T-helper 2 cell (primary cell): Measurements from ENCODE around the gene AREG.

Experiments used
- DNase-seq, 5 experiments: peaks; one replicate each; pipeline versions ENCODE4 v3.0.0 to v3.0.0-alpha.2; 2012 to 2022

AREG gene

DNA sequence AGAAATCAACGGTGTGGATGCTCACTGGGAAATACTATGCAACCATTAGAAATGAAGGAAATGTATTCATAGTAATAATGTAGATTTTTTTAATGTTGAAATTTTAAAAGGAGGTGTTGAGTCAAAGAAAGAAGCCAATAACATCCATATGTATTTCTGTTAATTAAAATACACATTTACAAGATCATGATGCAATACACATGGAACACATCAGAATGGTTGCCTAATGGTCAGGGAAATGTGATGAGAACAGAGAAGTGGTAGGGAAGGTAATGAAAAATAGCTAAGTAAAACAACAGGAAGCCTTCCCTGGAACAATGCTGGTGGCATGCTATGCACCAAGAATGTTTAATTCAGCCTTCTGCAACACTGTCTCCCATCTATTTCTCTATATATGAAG, 18.2 kb downstream of the AREG start:
- DNase-seq = no peak

DNA sequence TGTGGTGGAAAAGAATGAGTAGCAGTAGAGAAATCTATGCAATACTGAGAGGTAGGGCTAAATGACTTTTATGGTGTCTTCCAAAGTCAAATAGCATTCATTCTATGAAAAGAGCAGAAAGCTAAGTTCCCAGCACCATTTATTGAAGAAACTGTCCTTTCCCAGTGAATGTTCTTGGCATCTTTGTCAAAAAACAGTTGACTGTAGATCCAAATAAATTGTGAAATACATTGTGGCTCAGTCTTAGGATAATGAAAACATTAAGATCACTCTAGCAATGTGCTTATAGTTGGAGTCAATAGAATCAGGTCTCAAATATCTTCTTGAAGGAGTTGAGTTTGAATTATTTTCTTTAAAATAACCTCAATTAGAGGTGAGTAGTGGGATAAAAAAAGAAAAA, 19.4 kb downstream of the AREG start:
- DNase-seq = no peak

DNA sequence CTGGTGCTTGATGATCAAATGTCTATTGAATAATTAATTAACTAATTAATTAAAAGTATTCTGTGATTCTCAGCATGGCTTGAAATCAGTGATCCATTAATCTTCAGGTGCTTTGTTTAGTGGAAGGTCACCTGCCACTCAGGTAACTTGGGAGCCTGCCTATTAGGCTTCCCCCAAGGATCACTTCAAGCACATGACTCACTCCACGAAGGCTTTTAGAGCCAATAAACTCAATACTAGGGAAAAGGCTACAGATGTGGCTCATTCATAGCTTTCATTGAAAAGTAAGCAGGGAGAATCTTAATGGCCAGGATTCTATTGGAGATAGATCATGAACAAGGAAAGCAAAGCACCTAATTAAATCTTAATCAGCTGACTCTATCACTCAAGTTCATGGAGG, 21.3 kb downstream of the AREG start:
- no peak for DNase-seq

DNA sequence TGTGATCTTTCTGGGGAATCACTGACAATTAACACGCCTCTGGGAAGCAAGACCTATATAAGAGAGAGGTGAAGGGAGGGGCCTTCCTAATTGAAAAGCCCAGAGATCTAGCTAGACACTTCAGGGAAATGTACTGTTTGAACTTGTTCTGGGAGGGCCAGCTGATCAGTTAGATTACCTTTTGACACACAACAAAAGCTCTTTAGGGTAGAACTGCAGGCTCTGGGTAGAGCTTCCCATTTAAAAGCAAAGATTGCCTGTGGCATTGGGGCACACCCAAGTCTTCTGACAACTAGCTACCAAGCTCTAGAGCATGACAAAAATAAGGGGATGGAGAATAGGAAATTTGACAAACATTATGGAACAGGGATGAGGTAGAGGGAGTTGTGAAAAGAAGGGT, 26.3 kb downstream of the AREG start:
- DNase-seq = no peak

DNA sequence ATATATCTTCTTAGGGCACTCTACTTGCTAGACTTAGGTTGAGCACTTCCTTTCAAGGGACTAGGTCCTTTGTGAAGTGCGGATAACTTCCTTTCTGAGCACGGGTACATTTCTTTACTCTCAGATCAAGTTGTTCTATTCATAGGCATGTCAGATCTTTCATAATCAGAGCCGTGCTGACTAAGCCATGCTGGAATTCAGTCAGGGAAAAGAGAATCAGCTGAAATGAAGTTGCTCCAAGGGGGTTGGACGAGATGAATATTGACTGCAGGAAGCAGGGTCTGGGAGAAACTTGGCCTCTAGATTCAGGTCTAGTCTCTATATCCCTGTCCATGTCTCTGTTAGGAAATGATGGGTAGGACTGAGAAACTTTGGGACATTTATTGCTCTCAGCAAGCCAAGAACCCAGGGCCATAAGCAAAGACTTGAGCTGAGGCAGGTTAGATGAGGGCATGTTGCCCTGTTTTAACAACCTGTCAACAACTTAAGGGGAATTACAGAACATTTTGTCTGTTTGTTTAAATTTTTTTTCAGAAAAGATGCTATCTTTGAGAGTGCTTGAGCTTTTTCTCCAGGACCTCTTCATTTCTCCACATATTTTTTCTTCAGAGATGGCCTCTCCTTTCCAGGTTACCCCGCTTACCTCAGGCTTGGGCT, 28.3 kb downstream of the AREG start:
- no peak for DNase-seq

DNA sequence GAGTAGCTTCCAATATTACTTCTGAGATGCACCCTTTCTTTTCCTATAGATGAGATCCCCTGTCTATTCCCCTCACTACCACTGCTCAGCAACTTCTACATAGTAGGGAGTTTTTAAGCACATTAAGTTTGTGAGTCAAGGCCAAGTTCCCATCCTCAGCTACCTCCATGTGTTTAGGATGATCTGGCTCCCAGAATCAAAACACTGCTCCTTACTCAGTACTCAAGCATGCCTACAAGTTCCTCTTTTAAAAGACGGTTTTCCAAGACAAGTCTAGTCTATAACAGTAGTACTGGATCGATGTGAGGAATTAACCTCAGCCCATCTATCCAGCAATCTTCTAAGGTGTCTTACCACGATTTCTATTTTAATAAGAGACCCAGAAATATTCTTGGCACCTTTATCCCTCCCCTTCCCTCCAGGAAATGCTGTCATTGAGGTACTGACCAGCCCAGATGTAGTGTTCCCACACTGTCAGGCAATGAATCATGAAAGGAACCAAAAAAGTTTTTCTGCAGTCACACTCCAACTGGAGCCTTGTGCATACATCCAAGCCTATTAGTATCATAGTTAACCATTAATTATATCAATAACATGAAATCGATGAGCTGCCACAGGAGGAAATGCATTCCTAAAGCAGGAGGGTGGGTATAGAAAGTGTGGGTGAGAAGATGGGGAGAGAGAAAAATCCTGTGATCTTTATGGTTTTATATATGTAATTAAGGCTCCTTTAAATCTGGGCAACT, 29.6 kb downstream of the AREG start:
- DNase-seq = no peak

DNA sequence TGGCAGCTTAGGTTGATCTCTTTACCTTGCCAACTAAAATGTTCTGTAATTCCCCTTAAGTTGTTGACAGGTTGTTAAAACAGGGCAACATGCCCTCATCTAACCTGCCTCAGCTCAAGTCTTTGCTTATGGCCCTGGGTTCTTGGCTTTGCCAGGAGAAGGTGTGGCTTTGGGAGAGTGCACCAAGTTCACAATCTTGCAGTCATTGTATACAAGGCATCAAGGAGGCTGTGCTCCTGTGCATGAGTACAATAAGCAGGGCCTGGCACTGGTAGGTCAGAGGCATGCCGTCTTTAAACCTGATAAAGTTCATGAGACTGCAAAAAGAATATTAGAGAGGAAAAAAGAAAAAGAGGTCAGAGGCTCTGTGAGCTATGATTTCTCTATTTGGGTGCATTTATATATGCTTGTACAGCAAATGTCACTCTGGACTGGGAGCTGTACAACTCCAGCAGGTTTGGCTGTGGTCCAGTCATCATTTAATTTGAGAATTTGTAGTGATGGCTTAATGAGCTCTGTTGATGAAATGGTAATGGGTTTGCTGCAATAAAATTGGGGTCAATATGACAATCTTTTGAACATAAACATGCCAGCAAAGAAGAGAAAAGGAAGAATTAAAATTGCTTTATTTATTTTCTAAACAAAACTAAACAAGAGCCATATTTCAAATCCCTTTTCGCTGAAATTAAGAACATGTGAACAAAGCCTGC, 30.3 kb downstream of the AREG start:
- DNase-seq = no peak

DNA sequence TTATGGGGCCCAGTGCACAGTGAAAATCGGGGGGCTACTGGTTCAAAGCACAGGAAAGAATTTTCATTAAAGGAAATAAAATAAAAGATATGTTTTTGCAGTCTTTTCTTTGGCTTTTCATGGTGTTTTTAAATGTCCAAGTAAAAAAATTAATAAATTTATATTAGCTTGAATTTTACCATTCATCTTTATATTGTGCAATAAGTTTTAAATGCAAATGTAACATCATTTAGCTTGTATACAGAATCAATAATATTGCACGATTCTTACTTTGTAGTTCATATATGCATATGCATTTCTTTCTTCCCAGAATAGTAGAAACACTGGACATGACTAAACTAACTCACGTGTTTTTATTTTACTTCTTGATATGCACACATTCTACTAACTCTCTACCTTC, 31.0 kb downstream of the AREG start:
- DNase-seq = no peak

DNA sequence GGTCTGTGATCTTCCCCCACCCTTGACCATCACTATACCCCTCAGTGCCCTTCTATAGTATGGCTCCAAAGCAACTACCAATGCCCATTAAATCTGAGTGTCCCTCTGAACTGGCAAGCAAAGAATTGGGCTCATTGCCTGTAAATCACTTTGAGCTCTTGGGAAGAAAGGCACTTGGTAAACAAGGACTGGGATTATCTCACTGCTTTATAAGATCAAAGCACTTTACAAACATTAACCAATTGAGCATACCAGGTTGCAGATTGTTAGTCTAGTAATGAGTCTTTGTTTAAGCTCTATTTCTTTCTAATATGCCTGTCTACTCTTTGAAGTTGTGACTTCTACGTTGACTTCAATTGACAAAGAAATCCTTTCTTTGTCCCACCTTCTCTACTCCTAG, 34.1 kb downstream of the AREG start:
- DNase-seq = no peak

DNA sequence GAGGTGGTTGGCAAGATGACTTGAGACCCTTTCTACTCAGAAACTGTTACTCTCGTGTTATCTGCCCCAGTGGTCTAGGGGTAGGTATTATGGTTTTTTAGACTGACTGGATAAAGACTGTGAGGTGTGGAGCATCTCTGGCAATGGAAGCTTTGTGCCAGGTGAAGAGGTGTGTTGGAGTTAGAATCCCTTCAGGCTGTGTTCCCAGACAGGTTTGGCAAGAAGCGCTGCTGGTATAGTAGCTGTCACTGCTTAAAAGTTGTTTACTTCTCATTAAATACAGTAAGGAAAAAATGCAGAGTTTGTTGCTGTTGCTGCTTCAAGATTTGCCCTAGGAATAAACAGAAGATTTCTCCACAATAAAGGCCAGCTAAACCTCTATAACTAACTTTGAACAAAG, 35.3 kb downstream of the AREG start:
- DNase-seq = no peak

DNA sequence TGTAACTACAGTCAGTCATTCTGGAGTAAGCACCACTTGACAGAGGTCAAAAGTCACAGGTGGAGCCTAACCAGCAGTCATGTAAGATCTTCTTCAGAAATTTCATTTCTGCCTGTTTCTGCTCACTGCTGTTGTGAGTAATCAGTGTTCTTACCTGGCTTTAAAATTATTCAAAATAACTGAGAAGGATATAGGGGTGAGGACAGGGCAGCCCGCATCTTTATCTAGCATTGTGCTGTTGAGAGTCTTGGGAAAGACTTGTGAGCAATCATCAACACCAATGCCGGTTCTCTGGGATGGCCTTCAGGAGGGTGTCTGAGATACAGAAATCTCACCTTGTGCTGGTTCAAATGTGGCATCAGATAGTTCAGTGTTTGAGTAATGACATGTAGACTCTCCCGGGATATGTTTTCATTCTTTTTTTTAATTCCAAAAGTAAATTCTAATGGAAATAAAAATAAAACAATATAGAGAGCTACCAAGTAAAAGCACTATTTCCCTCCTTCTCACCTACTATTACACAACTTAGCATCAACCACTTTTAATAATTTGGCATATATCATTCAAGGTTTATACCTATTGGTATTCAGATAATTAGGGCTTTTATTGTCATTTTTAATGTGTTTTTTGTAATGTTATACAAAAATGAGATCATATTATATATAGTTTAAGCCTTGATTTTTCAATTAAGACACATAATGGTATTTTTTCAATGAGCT, 37.1 kb downstream of the AREG start:
- no peak for DNase-seq

DNA sequence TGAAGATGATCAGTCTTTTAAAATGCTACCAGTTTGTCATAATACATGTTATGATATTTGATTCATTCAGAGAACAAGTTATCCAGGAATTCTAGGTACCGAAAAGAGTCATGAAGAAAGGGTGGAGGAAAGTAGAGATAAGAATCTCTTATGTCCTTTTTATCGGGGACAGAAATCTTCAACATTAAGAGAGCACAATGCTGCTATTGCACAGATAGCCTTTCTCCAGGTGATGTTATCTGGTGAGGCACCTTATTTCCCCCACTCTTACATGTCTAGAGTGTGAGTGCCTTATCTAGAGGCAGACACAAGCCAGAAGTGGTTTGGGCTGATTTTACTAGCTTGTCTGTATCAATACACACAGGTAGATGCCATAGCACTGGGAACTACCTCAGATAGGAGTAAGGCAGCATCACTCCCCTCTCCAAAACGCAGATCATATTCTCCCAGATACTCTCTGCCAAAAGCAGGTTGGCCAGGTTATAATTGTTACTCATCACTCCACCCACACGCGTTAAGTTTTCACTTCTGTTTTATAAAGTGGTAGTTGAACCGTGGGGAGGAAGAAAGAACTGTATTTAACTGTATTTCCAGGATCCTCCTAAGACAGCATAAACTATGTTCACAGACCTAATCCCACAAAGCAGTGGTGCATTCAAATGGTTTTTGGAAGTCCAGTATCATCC, 38.4 kb downstream of the AREG start:
- no peak for DNase-seq

DNA sequence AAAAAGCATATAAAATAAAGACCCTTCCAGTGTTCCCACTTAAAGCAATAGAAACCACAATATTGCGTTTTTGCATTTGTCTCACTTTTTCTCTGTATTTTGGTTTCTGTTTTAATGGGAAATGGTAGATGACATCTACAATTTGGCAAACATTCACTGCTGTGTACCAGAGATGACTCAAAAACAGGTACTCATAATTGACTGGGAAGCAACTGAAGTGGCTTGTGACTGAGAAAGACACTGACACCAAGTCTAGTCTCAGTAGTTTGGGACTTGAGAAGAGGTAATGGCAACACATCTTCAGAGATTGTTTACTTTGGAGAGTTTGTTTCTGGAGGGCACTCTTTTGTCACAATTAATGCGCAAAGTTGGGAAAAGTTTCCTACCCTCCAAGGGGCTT, 42.0 kb downstream of the AREG start:
- no peak for DNase-seq

DNA sequence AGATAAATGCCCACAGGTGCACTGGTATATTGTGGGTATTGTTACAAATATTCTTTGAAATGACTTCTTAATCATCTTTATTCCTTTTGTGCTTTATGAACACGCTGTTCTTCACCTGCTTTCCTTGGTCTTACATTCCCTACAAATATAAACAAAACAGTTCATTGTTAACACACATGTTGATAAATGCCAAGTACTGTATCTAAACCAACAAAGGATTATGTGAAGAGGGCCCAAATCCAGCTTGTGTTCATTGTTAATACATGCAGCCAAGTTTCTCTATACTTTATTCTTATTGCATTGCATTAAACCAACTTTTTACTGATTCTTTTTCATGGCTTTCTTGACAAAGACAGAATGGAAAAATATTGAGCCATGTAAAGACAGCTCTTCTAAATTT, 42.8 kb downstream of the AREG start:
- DNase-seq = no peak

DNA sequence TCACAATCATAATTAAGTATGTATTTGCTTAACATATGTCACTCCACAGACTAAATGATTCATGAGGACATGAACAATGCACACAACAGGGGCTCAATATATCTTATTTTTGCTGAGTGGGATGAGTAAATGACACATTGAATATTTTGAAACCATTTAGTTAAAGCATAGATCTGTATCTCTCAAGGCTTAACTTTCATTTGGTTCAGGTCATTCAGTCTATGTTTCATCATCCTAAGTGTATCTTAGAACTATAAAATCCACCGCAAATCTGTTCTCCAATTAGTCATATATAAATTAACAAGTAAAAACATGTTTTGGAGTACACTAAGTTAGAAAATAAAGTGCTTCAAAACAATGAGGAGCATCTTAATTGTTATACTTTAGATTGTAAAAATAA, 45.8 kb downstream of the AREG start:
- DNase-seq = no peak

DNA sequence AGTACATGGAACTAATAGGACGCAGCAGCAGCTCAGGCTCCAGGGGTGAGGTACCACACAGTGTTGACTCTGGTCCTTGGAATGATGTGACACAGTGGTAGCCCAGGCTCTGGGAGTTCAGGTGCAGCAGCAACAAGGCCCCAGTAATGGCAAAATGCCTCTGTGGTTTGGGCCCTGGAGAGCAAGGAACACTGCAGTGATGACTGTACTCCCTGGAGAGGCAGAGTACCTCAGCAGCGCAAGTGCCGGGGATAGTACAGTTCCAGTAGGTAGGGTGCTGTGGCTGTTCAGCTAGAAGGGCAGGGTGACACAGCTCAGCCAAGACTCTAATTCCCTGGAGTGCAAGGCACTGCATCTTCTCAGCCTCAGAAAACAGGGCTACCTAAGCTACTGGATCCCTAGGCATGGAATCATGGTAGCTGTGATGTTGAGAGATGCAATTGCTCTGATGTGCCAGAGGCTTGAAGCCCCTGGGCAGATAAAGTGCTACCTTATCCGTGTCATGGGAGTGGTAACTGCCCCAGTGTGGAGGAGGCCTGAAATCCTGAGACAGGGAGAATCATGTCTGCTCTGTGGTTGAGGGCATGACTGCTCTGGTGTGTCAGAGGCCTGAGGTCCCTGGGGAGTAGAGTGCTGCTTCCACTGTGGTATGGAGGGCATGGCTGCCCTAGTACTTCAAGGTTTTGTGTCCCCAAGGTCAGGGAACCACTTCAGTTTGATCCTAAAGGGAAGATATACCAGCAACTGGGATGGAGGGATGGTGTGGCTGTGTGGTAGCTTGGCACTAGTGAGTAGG, 55.2 kb downstream of the AREG start:
- DNase-seq = no peak

DNA sequence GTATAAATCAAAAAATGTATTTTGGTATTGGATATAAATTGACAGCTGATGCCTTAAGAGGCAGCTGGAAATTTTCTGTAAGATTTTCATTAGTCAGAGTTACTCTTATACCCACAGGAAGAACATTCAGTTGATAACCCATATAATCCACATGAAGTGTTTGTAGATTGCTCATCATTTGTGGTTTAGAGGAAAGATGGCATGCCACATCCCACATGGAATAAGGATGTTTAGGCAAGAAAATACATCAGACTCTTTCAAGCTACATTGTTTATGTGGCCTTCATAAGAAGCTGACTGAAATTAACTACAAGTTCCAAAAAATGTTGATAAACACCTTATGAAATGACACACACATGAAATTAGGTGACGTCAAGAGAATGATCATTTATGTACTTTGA, 56.6 kb downstream of the AREG start:
- no peak for DNase-seq

DNA sequence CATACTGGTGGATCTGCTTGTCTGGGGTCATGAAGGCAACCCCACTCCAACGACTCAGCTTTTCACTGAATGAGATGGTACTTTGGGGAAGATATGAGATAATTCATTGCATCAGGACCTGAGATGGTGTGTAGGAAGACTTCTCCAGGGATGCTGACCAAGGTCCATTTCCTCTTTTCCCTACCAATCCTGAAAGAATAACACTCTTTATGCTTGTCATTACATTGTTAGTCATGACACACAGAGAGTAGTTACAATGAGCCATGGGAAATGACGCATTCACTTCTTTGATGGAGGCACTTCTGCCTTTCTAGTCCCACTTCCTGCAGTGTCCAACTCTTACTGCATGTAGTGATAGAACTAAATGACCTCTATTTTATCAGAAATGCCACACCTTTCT, 58.6 kb downstream of the AREG start:
- no peak for DNase-seq

DNA sequence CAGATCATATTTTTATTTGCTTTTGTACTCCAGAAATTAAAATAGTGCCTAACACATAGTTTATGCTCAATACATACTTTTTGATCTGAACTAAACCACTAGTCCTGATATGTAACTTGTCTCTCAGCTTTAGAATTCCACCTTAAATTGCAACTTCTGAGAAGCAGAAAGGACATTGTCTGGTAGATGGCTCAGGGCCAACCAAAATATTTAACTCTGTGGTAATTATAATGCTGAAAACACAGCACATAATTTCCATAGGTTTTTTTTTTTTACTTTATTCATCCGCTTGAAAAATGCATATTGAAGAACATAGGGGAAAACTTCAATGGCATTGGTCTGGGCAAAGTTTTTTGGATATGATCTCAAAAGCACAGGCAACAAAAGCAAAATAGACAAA, 59.3 kb downstream of the AREG start:
- no peak for DNase-seq
